SK-N-SH treated with all-trans-retinoic acid at 6 μM for 48 hours (cell line): ENCODE data around the gene MS4A18.

ENCODE experiments used
- ATAC-seq: fragments of 200-7000 bp; cut with Tn5 transposase; 3 replicates; pipeline ENCODE4 v1.9.1; 2020; ENCODE audit warnings: mild to moderate bottlenecking, moderate library complexity
- ARNTL ChIP-seq: fragments of 450-650 bp; formaldehyde crosslinking; IDR thresholded peaks from 2 replicates; pipeline ENCODE4 v1.5.0; 2020; ENCODE audit warnings: low read depth, mild to moderate bottlenecking, moderate library complexity, borderline replicate concordance
- BACH2 ChIP-seq: fragments of 250-450 bp; sonication (Bioruptor Pico); IDR thresholded peaks from 2 replicates; pipeline ENCODE4 v1.9.0; 2021; ENCODE audit warnings: mild to moderate bottlenecking, borderline replicate concordance
- CSDC2 ChIP-seq: fragments of 250-450 bp; sonication (Bioruptor Pico); IDR thresholded peaks from 2 replicates; pipeline ENCODE4 v1.5.0; 2020; ENCODE audit warnings: mild to moderate bottlenecking, moderate library complexity
- CSRNP3 ChIP-seq: fragments of 250-450 bp; sonication (Bioruptor Pico); IDR thresholded peaks from 2 replicates; pipeline ENCODE4 v1.5.1; 2021; ENCODE audit warnings: mild to moderate bottlenecking, moderate library complexity
- ESRRG ChIP-seq: fragments of 250-450 bp; sonication (Bioruptor Pico); IDR thresholded peaks from 2 replicates; pipeline ENCODE4 v1.6.1; 2021; ENCODE audit warnings: mild to moderate bottlenecking
- GLIS3 ChIP-seq: fragments of 250-450 bp; sonication (Bioruptor Pico); IDR thresholded peaks from 2 replicates; pipeline ENCODE4 v1.5.0; 2020; ENCODE audit warnings: mild to moderate bottlenecking, moderate library complexity
- ISL1 ChIP-seq: fragments of 250-450 bp; sonication (Bioruptor Pico); IDR thresholded peaks from 2 replicates; pipeline ENCODE4 v2.1.2; 2022; ENCODE audit warnings: mild to moderate bottlenecking, moderate library complexity
- OSR1 ChIP-seq: fragments of 250-450 bp; sonication (Bioruptor Pico); IDR thresholded peaks from 2 replicates; pipeline ENCODE4 v1.8.0; 2022; ENCODE audit warnings: moderate library complexity, mild to moderate bottlenecking, inconsistent platforms
- PPARA ChIP-seq: fragments of 250-450 bp; sonication (Bioruptor Pico); IDR thresholded peaks from 2 replicates; pipeline ENCODE4 v1.5.0; 2020; ENCODE audit warnings: mild to moderate bottlenecking, borderline replicate concordance
- RARB ChIP-seq: fragments of 250-450 bp; sonication (Bioruptor Pico); IDR thresholded peaks from 2 replicates; pipeline ENCODE4 v1.8.0; 2021; ENCODE audit warnings: mild to moderate bottlenecking, moderate library complexity
- TCF4 ChIP-seq: fragments of 250-450 bp; sonication (Bioruptor Pico); IDR thresholded peaks from 2 replicates; pipeline ENCODE4 v1.8.0; 2021; ENCODE audit warnings: mild to moderate bottlenecking, moderate library complexity, borderline replicate concordance
- TOX ChIP-seq: fragments of 250-450 bp; sonication (Bioruptor Pico); IDR thresholded peaks from 2 replicates; pipeline ENCODE4 v1.8.0; 2021; ENCODE audit warnings: mild to moderate bottlenecking, moderate library complexity, borderline replicate concordance
- ZC3H10 ChIP-seq: fragments of 250-450 bp; sonication (Bioruptor Pico); IDR thresholded peaks from 2 replicates; pipeline ENCODE4 v1.5.1; 2021; ENCODE audit warnings: mild to moderate bottlenecking, moderate library complexity
- ZFP3 ChIP-seq: fragments of 250-450 bp; sonication (Bioruptor Pico); IDR thresholded peaks from 2 replicates; pipeline ENCODE4 v1.5.0; 2020; ENCODE audit warnings: mild to moderate bottlenecking, moderate library complexity
- ZNF565 ChIP-seq: fragments of 450-650 bp; formaldehyde crosslinking; conservative IDR thresholded peaks from 2 replicates; pipeline ENCODE4 v1.5.0; 2020; ENCODE audit warnings: low read depth, mild to moderate bottlenecking, moderate library complexity
- ZNF70 ChIP-seq: fragments of 450-650 bp; formaldehyde crosslinking; IDR thresholded peaks from 2 replicates; pipeline ENCODE4 v1.5.0; 2020; ENCODE audit warnings: mild to moderate bottlenecking, moderate library complexity
- ZNF8 ChIP-seq: fragments of 450-650 bp; formaldehyde crosslinking; IDR thresholded peaks from 2 replicates; pipeline ENCODE4 v1.5.0; 2020; ENCODE audit warnings: mild to moderate bottlenecking, moderate library complexity
- TF ChIP-seq, protein P1 (sequence below): fragments of 250-450 bp; sonication (Bioruptor Pico); IDR thresholded peaks from 2 replicates; pipeline ENCODE4 v1.5.1; 2020; ENCODE audit warnings: low read depth, mild to moderate bottlenecking, moderate library complexity
- TF ChIP-seq, protein P2 (sequence below): fragments of 250-450 bp; sonication (Bioruptor Pico); IDR thresholded peaks from 2 replicates; pipeline ENCODE4 v1.8.0; 2020; ENCODE audit warnings: mild to moderate bottlenecking, moderate library complexity, borderline replicate concordance
- TF ChIP-seq, protein P3 (sequence below): fragments of 250-450 bp; sonication (Bioruptor Pico); IDR thresholded peaks from 2 replicates; pipeline ENCODE4 v1.5.0; 2020; ENCODE audit warnings: mild to moderate bottlenecking, moderate library complexity
- TF ChIP-seq, protein P4 (sequence below): fragments of 250-450 bp; sonication (Bioruptor Pico); IDR thresholded peaks from 2 replicates; pipeline ENCODE4 v1.8.0; 2021; ENCODE audit warnings: low read depth, mild to moderate bottlenecking, moderate library complexity, borderline replicate concordance

Gene MS4A18

DNA sequence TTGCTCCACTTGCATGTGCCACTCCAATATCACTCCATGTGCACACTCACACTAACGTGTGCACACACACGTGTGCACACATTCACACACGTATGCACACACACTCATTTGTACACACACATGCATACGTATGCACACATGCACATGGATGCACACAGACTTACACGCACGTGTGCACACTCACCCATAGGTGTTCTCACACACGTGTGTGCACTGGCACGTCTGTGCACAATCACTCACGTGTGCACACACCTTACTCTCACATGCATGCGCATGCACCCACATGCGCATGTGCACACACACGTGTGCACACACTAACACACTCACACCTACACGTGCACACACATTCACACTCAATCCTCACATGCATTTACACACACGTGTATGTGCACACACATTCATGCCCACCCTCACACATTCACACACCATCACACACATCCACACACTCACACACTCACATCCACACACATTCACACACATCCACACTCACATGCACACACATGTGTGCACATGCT lies 22.9 kb downstream of the MS4A18 start:
- no peak for ATAC-seq

DNA sequence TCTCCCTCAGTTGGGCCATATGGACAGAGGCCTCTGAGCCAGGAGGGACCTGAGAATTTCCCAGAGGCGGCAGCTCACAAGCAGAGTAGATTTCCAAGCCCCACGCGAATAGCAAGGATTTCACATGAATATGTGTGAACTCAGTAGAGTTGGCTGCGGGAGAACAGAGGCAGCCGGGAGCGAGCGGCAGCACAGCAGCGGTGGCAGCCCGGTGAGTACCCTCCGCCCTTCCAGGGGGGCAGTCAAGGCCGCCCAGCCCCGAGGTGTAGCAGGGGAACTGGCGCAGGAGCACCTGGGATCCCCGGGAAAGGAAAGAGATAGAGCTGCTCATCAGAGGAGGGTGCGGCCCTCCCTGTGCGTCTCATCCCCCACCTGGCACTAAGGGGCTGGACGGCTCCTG lies 23.7 kb downstream of the MS4A18 start:
- no peak for ATAC-seq
- no peak for TF ChIP-seq ARNTL (CRISPR knock-in tag)
- TF ChIP-seq CSRNP3, result no peak
- TF ChIP-seq ZNF8 (CRISPR knock-in tag), result no peak
- TF ChIP-seq GLIS3 (CRISPR knock-in tag), result no peak
- TF ChIP-seq OSR1 (CRISPR knock-in tag), result no peak
- no peak for TF ChIP-seq TOX (CRISPR knock-in tag)
- no peak for TF ChIP-seq TCF4 (CRISPR knock-in tag)
- no peak for TF ChIP-seq ZFP3 (CRISPR knock-in tag)
- TF ChIP-seq ZNF70 (CRISPR knock-in tag), result no peak
- TF ChIP-seq, protein P1, sequence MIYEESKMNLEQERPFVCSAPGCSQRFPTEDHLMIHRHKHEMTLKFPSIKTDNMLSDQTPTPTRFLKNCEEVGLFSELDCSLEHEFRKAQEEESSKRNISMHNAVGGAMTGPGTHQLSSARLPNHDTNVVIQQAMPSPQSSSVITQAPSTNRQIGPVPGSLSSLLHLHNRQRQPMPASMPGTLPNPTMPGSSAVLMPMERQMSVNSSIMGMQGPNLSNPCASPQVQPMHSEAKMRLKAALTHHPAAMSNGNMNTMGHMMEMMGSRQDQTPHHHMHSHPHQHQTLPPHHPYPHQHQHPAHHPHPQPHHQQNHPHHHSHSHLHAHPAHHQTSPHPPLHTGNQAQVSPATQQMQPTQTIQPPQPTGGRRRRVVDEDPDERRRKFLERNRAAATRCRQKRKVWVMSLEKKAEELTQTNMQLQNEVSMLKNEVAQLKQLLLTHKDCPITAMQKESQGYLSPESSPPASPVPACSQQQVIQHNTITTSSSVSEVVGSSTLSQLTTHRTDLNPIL (CRISPR knock-in tag), result no peak
- TF ChIP-seq, protein P2, sequence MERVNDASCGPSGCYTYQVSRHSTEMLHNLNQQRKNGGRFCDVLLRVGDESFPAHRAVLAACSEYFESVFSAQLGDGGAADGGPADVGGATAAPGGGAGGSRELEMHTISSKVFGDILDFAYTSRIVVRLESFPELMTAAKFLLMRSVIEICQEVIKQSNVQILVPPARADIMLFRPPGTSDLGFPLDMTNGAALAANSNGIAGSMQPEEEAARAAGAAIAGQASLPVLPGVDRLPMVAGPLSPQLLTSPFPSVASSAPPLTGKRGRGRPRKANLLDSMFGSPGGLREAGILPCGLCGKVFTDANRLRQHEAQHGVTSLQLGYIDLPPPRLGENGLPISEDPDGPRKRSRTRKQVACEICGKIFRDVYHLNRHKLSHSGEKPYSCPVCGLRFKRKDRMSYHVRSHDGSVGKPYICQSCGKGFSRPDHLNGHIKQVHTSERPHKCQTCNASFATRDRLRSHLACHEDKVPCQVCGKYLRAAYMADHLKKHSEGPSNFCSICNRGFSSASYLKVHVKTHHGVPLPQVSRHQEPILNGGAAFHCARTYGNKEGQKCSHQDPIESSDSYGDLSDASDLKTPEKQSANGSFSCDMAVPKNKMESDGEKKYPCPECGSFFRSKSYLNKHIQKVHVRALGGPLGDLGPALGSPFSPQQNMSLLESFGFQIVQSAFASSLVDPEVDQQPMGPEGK, result no peak
- no peak for TF ChIP-seq RARB (CRISPR knock-in tag)
- TF ChIP-seq, protein P3, sequence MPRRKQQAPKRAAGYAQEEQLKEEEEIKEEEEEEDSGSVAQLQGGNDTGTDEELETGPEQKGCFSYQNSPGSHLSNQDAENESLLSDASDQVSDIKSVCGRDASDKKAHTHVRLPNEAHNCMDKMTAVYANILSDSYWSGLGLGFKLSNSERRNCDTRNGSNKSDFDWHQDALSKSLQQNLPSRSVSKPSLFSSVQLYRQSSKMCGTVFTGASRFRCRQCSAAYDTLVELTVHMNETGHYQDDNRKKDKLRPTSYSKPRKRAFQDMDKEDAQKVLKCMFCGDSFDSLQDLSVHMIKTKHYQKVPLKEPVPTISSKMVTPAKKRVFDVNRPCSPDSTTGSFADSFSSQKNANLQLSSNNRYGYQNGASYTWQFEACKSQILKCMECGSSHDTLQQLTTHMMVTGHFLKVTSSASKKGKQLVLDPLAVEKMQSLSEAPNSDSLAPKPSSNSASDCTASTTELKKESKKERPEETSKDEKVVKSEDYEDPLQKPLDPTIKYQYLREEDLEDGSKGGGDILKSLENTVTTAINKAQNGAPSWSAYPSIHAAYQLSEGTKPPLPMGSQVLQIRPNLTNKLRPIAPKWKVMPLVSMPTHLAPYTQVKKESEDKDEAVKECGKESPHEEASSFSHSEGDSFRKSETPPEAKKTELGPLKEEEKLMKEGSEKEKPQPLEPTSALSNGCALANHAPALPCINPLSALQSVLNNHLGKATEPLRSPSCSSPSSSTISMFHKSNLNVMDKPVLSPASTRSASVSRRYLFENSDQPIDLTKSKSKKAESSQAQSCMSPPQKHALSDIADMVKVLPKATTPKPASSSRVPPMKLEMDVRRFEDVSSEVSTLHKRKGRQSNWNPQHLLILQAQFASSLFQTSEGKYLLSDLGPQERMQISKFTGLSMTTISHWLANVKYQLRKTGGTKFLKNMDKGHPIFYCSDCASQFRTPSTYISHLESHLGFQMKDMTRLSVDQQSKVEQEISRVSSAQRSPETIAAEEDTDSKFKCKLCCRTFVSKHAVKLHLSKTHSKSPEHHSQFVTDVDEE (CRISPR knock-in tag), result no peak
- TF ChIP-seq CSDC2, result no peak
- TF ChIP-seq ZC3H10 (CRISPR knock-in tag), result no peak
- TF ChIP-seq ISL1, result no peak
- TF ChIP-seq, protein P4, sequence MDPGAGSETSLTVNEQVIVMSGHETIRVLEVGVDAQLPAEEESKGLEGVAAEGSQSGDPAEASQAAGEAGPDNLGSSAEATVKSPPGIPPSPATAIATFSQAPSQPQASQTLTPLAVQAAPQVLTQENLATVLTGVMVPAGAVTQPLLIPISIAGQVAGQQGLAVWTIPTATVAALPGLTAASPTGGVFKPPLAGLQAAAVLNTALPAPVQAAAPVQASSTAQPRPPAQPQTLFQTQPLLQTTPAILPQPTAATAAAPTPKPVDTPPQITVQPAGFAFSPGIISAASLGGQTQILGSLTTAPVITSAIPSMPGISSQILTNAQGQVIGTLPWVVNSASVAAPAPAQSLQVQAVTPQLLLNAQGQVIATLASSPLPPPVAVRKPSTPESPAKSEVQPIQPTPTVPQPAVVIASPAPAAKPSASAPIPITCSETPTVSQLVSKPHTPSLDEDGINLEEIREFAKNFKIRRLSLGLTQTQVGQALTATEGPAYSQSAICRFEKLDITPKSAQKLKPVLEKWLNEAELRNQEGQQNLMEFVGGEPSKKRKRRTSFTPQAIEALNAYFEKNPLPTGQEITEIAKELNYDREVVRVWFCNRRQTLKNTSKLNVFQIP, result no peak

More for the DNA sequence above, 22.9 kb downstream of the MS4A18 start:
- TF ChIP-seq ZFP3 (CRISPR knock-in tag) (no peak), ZNF565 (CRISPR knock-in tag) (no peak), ARNTL (CRISPR knock-in tag) (no peak), ESRRG (CRISPR knock-in tag) (no peak), ISL1 (no peak), GLIS3 (CRISPR knock-in tag) (no peak), ZNF70 (CRISPR knock-in tag) (no peak), CSRNP3 (no peak), TOX (CRISPR knock-in tag) (no peak), RARB (CRISPR knock-in tag) (no peak), TCF4 (CRISPR knock-in tag) (no peak)

DNA sequence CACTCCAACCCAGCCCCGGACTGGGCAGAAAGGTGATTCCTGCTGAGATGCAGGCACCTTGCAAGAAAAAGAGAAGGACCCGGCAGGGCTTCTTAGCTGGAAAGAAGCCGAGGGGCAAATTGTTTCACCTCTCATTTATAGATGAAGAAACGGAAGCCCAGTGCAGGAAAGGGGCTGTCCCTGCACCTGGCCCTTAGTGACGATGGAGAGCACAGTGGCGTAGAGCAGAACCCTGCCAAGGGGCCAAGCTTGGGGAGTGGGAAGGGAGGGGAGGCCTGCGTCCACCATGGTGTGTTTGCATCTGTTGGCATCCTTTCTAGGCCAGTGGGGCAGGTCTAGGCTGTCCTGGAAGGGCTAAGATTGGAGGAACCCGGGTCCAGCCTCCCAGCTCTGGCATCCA lies 24.3 kb downstream of the MS4A18 start:
- no peak for TF ChIP-seq TCF4 (CRISPR knock-in tag)
- TF ChIP-seq TOX (CRISPR knock-in tag), result no peak
- no peak for TF ChIP-seq CSRNP3
- TF ChIP-seq ISL1, result no peak
- TF ChIP-seq ESRRG (CRISPR knock-in tag), result no peak
- TF ChIP-seq ZNF70 (CRISPR knock-in tag), result no peak
- TF ChIP-seq ZC3H10 (CRISPR knock-in tag), result no peak
- TF ChIP-seq BACH2 (CRISPR knock-in tag), result no peak
- TF ChIP-seq PPARA, result no peak
- no peak for TF ChIP-seq ZNF565 (CRISPR knock-in tag)
- no peak for ATAC-seq
